NCI-H1417 treated with DMSO at 0.1 percent for 48 hours (cell line): ENCODE data around the gene SIK2.

Source experiments
- DNase-seq: peaks from one replicate; lab custom pipeline; 2025; lab: John Stamatoyannopoulos, UW

SIK2 gene

DNA sequence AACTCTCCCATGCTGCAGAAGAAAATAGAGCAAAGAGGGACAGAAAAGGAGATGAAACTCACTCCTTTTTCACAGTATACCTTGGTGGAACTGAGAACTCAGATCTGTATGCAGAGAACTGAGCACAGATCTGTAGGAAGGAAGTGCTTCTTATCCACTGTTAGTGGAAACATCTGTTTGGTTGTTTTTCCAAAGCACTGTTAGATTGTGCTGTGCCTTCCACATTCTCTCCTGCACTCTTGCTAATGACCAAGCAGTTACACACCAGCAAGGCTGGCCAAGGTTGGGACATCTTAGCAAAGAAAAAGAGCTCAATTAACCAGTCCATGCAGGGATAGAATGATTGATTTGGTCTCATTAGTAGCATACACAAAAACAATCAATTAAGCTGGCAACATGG is 20.1 kb upstream of the SIK2 start:
- DNase-seq, result no peak

DNA sequence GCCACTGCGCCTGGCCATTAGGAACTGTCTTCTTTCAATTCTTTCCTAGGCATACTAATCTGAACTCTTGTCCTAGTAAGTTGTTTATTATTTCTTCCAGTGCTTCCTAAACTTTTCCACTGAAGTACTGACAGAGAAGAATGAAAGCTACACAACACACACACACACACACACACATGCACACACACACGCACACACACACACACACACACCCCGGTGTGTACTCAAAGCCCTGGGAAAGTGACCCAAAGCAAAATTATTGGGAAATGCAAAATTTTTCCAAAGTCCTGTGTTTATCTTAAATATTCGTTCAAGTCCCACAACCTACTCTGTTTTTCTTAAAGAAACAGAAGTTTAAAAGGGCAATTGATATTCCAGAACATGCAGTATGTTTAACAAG is 19.4 kb upstream of the SIK2 start:
- DNase-seq, result no peak

DNA sequence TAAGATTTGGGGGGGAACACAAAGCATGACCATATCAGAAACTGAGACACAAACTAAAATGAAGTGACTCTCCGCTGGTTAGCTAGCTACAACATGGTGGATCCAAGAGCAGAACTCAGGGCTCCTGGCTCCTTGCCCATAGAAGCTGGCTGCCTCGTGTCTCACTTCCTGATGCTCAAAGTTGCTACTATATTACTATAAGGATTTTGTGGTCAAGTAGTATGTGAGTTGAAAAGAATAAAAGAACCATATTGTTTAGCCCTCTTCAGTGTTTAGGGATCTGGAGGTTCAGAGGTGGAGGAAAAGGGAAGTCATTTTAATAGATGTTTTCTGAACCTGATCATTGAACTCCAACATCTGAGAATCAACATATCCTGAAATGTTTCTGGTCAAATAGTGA is 16.9 kb upstream of the SIK2 start:
- DNase-seq, result no peak

DNA sequence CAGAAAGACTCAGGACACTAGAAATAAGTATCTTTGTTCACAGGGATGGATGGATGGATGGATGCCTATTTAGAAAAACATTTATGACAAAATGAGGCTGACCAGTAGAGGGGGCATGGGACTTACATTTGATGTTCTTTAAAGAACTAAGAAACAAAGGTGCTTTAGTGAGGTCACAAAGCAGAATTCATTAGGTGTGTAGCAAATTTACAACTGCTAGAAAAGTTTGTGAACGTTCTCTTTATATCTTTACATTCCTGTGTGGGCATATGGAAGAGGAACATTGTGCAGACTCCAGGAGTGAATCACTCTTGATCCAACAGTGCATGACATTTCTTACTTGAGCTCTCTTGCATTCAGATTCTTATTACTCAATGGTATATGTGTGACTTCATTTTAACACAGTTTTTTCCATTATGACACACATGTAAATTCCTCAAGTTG is 15.8 kb upstream of the SIK2 start:
- peak; percentile 30 for DNase-seq

DNA sequence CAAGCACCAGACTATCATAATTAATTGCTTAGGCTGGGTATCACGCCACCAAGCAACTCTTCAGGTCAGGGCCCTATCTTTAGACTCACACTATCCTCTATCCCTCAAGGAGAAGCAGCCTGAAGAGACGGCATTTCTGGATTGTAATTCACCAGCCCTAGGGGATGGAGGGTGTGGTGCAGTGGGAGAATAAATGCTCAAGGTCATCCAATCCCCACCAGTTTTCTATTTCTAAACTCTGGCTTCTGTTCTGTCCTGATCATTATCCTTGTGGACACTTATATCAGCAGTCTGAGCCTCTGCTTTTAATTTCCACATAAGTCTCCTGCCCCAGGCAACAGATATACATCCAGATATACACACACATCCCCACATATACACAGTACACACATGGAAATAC is 13.1 kb upstream of the SIK2 start:
- DNase-seq, result no peak

DNA sequence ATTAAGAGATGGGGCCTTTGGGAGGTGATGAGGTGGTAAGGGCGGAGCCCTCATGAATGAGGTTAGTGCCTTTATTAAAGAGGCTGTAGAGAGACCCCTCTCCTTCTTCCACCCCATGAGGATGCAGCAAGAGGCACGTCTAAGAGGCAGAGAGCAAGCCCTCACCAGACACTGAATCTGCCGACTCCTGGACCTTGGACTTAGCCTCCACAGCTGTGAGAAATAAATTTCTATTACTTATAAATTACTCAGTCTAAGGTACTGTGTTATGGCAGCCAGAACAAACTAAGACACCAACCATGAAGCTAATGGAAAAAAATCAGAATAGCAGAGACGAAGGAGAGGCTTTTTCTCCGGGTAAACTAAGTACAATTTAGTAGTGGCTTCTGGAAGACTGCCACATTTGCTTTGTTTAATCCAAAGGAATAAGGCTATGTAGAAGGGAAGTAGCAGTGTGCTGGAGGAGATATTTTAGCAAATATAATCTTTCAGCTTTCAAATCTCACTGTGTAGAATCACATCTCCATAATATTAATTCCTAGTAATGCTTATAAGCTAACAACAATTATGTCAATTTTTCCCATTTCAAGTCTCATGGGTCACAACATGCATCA is 12.3 kb upstream of the SIK2 start:
- no peak for DNase-seq

DNA sequence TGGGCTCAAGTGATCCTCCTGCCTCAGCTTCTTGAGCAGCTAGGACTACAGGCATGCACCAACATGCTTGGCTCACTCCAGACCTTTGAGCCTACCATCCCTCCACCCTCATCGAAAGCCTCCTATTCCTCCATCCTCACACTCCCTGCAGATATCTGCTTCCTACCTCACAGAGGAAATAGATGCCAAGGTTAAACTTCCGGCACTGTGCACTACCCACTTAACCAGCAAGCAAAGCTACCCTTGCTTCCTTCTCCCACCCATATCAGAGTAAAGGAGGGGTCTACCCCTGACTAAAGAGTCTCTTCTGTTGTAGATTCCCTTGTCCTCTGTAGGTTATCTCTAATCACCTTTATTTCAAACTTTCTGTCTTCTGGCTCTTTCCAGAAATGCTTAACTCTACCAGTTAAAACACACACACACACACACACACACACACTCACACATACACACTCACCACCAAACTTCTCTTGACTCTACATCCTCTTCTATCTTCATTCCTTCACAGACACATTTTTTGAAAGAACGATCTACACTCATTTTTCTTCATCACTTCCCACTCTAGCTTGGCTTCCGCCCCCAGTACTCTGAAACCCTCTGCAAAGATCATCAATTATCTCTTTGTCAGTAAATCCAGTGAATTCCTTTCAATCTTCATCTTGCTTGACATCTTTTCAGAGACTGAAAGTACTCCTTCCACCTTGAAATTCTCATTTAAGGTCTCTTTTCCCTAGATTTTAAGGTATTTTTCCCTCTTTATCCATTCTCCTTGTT is 10.9 kb upstream of the SIK2 start:
- no peak for DNase-seq

DNA sequence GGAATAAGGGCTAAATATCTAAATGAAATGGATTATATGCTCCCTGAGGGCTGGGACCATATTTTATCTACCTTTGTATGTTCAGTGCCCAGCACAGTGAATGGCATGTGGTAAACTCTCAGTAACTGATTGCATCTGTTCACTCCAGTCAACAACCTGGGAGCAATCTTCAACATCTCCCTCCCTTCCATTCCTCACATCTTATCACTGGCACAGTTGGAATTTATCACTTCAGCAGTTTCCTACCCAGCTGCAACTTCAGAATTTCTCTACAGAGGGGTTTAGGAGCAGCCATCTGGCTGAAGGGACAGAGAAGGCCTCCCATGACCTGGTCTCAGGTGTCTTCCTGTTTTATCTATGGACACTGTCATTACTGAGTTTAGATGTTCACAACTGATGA is 9.8 kb upstream of the SIK2 start:
- no peak for DNase-seq

DNA sequence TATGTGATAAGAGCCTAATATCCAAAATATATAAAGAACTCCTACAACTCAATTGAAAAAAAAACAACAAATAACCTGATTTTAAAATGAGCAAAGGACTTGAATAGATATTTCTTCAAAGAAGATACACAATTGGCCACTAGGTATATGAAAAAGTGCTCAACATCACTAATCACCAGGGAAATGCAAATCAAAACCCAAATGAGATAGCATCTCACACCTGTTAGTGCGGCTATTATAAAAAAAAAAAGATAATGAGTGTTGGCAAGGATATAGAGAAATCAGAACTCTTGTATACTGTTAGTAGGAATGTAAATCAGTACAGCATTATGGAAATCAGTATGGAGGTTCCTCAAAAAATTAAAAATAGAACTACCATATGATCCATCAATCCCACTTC is 5.9 kb upstream of the SIK2 start:
- DNase-seq, result no peak

DNA sequence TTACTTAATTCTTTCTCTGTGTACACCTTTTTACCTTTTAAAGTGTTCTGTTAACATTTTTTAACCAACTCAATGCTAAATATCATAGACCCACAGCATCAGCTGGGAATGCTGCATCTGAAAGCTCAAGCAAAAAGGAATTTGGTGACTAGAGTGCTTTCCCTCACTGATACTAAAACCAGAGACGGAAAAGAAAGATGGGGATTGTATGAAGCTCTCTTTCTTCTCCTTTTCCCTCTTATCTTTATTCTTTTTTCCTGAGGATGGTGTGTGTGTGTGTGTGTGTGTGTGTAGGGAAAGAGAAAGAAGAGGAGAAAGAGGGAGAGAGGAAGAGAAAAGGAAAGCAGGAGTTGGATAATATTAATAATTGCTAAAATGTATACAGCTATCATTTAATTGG is 4.1 kb upstream of the SIK2 start:
- DNase-seq, result no peak

DNA sequence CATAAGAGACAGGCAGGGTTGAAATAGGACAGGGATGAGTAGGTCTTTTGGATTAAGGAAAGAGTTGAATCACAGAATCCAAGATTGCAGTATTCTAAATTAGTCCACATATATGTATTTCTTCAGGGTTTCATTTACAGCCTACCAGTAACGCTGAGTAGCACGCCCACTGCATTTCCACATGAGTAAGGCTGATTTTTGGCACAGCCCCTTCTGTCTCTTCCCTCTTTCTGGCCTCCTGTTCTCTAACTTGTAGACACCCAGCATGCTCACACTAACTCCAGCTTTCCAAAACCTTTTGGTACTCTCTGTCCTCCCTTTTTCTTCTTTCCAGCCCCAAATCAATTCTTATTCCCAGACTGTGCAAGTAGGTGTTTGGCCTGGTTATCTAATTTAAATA is 3.7 kb upstream of the SIK2 start:
- DNase-seq, result no peak

DNA sequence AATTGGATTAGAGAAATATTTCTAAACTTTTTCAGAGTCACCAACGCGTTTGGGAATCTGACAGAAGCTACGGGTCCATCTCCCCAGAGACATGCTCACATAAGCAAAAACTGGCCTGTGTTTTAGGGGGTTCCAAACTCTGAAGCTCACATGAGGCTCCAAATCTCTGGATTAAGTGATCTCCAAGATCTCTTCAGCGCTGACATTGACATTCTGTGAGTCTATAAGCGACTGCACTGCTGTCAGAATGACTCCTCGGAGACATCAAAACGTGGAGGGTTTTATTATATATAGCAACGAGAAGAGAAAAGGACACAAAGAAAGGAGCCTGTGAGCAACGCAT is 642 bp upstream of the SIK2 start:
- no peak for DNase-seq

DNA sequence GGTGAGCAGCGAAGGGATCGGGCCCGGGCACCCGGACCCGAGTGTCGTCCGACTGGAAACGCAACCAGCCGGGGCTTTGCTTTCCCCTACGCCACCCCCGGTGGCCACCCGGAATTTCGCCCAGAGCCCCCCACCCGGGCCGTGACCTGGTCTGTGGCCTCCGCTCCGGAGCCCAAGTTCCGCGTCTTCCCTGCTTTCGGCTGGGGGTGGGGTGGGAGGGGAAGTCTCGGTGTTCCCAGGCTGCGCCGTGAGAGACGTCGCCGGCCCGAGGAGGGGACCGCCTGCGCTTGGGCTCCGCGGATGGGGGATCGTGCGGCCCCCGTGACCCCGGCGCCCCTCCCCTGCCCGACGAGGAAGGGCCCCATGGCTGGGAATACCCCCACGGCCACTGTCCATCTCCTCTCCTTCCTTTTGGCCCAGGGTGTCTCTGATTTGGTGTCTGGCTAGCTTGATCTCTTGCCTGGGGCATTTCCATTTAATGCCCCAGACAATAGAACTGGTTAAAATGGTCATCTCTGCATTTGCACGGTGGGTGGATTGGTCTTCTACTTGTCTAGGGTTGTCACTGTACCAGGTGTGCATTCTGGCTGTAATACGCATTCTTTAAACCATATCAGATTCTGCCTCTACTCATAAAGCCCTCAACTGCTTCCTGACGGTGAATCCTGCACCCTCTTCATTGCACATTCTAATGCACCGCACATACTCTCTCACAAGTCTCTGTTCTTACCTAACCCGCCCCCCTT is 789 bp downstream of the SIK2 start:
- no peak for DNase-seq

DNA sequence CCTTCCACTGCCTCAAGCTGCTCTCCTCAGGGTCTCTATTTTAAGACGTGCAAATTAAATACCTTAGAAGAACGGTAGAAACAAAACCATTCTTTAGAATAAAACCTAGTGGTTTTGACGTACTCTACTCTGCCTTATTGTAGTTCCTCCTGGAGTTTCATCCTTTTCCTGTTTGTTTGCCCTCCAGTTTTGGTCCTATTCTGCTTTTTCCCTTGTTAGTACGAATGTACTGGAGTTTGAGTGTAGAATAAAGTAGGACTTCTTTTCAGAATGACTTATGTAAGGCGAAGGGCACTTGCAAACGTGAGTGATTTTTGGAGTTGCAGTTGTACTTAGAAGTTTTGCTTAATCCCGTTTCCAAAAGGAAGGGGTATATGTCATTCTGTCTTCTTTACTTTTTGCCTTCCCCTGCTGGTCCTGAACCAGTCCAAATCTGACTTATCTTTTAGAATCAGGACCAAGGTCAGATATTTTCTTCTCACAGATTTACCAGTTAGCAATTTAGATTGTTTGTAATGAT is 1.4 kb downstream of the SIK2 start:
- no peak for DNase-seq

DNA sequence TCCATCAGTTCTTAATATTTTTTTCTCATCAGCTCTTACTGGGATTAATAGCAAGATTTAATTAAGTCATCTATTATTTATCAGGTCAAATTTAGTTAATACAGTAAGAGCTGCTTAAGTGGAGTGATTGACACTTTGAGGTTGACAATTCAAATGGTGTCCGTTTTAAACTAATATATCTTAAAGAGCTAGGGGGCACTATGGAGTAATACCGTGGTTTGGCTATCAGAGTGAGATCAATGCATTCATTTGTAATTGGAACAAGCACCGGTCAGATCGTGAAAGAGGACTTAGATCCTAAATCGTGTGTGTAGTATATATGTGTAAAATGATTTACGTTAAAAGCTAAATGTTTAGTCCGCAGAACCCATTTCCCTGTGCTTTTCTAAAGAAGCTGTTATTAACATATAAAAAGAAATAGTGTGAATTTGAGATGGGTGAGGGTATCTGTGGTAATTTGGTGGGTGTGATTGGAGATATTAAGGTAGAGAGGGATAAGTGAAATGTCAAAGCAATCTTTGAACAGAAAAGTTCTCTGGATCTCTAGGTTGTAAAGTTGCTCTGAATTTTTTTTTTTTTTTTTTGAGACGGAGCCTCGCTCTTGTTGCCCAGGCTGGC is 2.3 kb downstream of the SIK2 start:
- no peak for DNase-seq

DNA sequence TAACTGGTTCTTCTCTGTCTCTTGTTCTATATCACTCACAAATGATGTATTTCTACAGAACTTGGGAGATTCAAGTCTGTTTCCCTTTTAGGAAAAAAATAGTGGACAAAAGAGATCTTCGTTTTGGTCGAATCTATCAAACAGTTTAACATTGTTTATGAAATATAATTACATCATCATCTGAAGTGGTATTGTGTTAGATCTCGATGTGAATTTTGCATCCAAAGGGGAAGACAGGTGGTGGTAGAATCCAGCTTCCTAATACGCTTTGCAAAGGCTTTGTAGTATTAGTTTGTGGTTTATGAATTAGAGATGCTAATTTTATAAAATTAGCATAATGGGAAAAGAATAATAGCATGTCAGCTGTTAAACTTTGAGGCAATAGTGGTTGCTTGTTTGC is 3.4 kb downstream of the SIK2 start:
- no peak for DNase-seq

DNA sequence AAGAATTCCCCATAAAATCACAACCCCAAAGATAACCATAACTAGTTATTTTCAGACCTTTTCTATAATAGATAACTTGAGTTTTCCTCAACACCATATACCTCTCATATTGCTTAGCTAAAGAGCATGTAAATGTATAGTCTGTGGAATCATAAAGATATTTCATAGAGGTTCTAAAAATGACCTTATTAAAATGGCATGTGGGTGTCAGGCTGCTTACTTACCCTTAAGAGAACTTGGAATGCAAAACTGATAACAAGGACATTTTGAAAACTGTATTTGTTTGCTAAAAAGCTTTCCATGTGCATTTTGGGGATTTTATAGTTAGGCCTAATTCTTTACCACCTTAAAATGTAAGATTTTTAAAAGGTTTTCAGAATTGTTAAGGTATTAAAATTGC is 4.7 kb downstream of the SIK2 start:
- no peak for DNase-seq

DNA sequence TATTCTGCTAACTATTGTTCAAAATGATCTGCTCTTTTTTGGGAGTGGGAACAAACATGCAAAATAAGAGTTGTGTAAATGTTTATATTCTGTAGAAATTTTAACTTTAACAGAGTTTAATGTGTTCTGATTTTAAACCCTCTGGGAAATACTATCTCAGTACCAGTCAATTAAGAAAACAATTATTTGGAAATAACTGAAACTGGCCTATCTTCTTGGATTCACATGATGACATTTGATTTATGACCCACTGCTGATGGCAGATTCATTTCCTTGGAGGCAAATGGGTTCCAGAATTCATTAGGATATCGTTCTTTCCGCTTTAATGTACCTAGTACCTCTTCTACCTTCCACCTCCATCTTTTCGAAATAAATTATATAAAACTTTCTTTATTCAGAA is 5.5 kb downstream of the SIK2 start:
- DNase-seq, result no peak

DNA sequence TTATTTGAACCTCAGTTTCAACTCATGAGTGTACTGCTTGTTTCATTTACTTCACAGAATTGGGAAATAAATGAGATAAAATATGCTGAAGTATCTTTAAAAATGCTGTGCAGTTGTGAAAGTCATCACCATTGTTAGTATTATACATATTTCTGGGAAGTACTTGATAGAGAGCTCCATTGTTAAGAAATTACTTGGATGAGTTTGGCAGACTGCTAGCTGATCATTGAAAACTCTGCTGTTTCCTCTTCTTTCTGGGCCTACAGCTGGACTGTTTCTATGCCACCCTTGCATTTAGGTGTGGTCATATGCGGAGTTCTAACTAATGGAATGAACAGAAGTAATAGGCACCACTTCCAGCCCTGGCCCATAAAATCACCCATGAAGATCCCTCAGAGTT is 10.0 kb downstream of the SIK2 start:
- no peak for DNase-seq

DNA sequence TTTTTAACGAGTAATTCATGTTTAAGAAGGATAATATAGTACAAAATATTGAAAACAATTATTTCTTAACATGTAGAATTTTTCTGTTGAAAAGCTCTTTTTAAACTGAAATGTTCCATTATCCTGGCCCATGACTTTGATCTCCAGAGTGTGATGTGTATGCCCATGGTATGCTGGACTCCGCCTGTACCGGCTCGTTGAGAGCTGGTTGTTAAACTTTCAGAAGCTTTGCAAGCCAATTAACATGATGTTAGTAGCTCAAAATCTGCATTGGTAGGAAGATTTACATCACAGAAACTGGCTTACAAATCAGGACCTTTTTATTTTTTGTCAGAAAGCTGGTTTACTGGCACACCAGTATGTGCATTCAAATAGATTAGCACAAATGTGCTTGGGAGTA is 15.0 kb downstream of the SIK2 start:
- DNase-seq, result no peak

DNA sequence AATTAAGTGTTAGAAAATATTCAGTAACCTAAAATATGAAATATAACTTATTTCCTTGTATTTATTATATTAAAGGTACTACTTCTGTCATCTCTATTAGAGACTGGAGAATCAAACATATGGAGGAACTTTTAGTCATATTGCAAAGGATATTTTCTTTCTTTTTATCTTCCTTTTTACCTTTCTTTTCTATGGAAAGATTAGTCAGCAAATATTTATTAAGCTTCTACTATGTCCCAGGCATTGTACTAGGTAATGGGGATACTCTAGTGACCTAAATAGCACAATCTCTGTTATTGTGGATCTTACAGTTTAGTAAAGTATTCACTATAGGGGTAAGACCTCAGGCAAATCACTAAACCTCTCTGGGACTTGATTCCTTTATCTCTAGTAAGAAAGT is 18.3 kb downstream of the SIK2 start:
- DNase-seq, result no peak

DNA sequence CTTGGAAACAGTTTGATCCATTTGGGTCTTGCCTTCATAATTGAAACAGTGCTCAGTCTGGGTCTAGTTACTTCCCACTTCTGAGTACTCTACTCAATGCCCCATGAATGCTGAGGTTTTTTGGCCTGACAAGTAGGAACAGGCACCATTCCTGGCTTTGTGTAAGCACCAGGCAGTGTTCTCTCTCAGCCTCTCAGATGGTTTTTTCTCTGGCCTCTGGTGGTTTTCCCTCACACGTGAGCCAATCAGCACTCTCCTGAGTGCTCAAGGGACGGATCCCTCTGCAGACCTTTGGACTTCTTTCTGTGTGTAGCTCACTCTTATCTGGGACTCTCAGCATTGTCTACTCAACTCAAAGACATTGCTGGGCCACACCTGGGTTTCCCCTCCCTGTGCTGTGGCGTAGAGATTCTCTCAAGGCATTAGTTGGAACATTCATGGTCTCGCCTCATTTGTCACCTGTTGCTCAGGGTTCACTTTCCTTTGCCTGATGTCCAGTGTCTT is 21.3 kb downstream of the SIK2 start:
- DNase-seq, result no peak

DNA sequence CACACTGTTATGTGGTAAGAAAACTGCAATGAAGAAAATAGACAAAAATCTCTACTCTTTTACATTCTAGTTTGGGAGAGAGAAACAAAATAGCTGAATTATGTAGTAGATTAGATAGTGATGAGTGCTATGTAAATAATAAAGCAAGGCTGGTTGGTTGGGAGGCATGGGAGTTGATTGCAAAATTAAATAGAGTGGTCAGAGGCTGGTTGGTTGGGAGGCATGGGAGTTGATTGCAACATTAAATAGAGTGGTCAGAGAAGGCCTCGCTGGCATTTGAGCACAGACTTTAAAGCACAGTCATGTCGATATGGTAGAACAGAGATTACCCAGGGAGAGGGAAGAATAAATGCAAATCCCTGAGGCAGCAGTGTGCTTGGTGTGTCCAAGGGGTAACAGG is 22.4 kb downstream of the SIK2 start:
- DNase-seq, result no peak
